CD4-positive, alpha-beta memory T cell (primary cell): ENCODE measurements around the gene LSM2. TPM values are rescaled to one million over a fixed set of nuclear protein-coding genes. Genes with fewer than 3 reads are reported as not detected.
"Not testable (repeated sequence)": the region's sequence is repeated elsewhere in the genome, so short reads cannot be mapped to it uniquely, and the experiment has no call there.

Experiments used
- CTCF ChIA-PET: fragments of 350-600 bp; sonication (Branson Sonifier 250); formaldehyde crosslinking; loops from one replicate; lab custom pipeline; 2021; ENCODE audit warnings: inconsistent platforms; ENCODE audit not compliant: partially characterized antibody; lab: Charles Lee
- POLR2A ChIA-PET: fragments of 350-600 bp; sonication (Branson Sonifier 250); formaldehyde crosslinking; loops from one replicate; lab custom pipeline; 2021; ENCODE audit not compliant: partially characterized antibody; lab: Charles Lee
- DNase-seq, 5 donors: peaks; one replicate each; pipeline versions ENCODE4 v3.0.0 to v3.0.0-alpha.2; 2020 to 2022; ENCODE audit warnings: mixed read lengths in 1 of 5
- H3K27ac ChIP-seq: one replicate; pipeline ENCODE4 v1.7.0; 2013; ENCODE audit warnings: low read depth, low read length
- H3K27me3 ChIP-seq: 2 replicates; pipeline ENCODE4 v1.7.0; 2013; ENCODE audit warnings: mild to moderate bottlenecking, low read length, moderate library complexity; ENCODE audit not compliant: insufficient read depth
- H3K36me3 ChIP-seq: 2 replicates; pipeline ENCODE4 v1.7.0; 2013; ENCODE audit warnings: mild to moderate bottlenecking, low read length, moderate library complexity; ENCODE audit not compliant: insufficient read depth
- H3K4me1 ChIP-seq: 2 replicates; pipeline ENCODE4 v1.7.0; 2013; ENCODE audit warnings: mild to moderate bottlenecking, low read length, moderate library complexity; ENCODE audit not compliant: insufficient read depth
- H3K4me3 ChIP-seq, 2 donors: one replicate each; pipeline ENCODE4 v1.7.0; 2013; ENCODE audit warnings: low read length in 2 of 2, mild to moderate bottlenecking in 1 of 2
- H3K9me3 ChIP-seq, 2 donors: one replicate each; pipeline ENCODE4 v1.7.0; 2013; ENCODE audit warnings: low read length in 2 of 2, control low read depth in 1 of 2; ENCODE audit not compliant: control insufficient read depth in 1 of 2
- H3K27ac Mint-ChIP-seq, 7 donors: one replicate each; pipeline ENCODE4 v1.8.0; 2020 to 2021; ENCODE audit warnings: mixed read lengths in 7 of 7, mild to moderate bottlenecking in 6 of 7, inconsistent platforms in 3 of 7, moderate library complexity in 3 of 7
- H3K27me3 Mint-ChIP-seq, 2 donors: one replicate each; pipeline ENCODE4 v1.8.0; 2020 to 2021; ENCODE audit warnings: mixed read lengths in 2 of 2
- H3K36me3 Mint-ChIP-seq, 2 donors: one replicate each; pipeline ENCODE4 v1.8.0; 2020 to 2021; ENCODE audit warnings: mixed read lengths in 2 of 2, inconsistent platforms in 1 of 2, mild to moderate bottlenecking in 1 of 2
- H3K4me1 Mint-ChIP-seq, 4 donors: one replicate each; pipeline ENCODE4 v1.8.0; 2020 to 2021; ENCODE audit warnings: mixed read lengths in 4 of 4, mild to moderate bottlenecking in 1 of 4
- H3K4me3 Mint-ChIP-seq, 8 donors: one replicate each; pipeline ENCODE4 v1.8.0; 2020 to 2021; ENCODE audit warnings: mixed read lengths in 8 of 8, mild to moderate bottlenecking in 7 of 8, moderate library complexity in 6 of 8, inconsistent platforms in 3 of 8
- H3K9me3 Mint-ChIP-seq, 8 donors: one replicate each; pipeline ENCODE4 v1.8.0; 2020 to 2021; ENCODE audit warnings: mixed read lengths in 8 of 8, mild to moderate bottlenecking in 5 of 8, inconsistent platforms in 3 of 8, moderate library complexity in 1 of 8
- intact Hi-C: fragments of 100-400 bp; cut with micrococcal nuclease; formaldehyde crosslinking; loops from one replicate; pipeline ENCODE4 v1.15.1; 2023
- polyA plus RNA-seq, 2 donors: library from polyadenylated mRNA; unstranded; fragments of 300-500 nt; fragmentation: Illumina TruSeq; gene quantifications; one replicate each; pipeline ENCODE4 v1.2.3, GENCODE V29; 2021
- total RNA-seq, 2 experiments: library from RNA; stranded (reverse); gene quantifications; one replicate each; pipeline ENCODE4 v1.2.3, GENCODE V29; 2021

The LSM2 gene
- total and polyA plus RNA-seq, 4 experiments from 2014 or later, result 30.0 to 80.4 (median 51.0) TPM

DNA sequence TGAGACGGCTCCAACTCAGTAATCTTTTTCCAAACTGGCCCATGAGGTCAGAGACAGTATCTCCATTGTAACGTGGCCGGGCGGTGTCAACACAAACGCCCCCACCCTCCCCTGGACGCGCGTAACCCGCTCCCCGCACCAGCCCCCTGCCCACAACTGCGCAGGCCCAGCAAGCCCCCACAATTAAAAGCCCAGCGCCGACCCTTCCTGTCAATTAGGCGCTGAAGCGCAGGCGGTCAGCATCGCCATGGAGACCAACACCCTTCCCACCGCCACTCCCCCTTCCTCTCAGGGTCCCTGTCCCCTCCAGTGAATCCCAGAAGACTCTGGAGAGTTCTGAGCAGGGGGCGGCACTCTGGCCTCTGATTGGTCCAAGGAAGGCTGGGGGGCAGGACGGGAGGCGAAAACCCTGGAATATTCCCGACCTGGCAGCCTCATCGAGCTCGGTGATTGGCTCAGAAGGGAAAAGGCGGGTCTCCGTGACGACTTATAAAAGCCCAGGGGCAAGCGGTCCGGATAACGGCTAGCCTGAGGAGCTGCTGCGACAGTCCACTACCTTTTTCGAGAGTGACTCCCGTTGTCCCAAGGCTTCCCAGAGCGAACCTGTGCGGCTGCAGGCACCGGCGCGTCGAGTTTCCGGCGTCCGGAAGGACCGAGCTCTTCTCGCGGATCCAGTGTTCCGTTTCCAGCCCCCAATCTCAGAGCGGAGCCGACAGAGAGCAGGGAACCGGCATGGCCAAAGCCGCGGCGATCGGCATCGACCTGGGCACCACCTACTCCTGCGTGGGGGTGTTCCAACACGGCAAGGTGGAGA lies 8.5 kb upstream of the LSM2 start, which contains the start of the genes HSPA1A and HSPA1L:
TSS of gene HSPA1A (plus strand) at position 519 of the 814 bp plus-strand sequence. CDS start at position 733, 214 bp downstream.
TSS of gene HSPA1L (minus strand) at position 259 of the 814 bp plus-strand sequence. CDS start 3,311 bp downstream, outside the sequence.
- peaks cover 0 to 2% (median 0%) of the 10 kb centered on the region in 8 donors for H3K9me3 Mint-ChIP-seq
- H3K36me3 Mint-ChIP-seq, result peaks cover 12 to 28% of the 10 kb centered on the region in 2 donors
- H3K36me3 ChIP-seq, result peaks cover 12% of the 10 kb centered on the region
- H3K27me3 Mint-ChIP-seq, result no peaks in the 10 kb centered on the region
- H3K9me3 ChIP-seq, result no peaks in the 10 kb centered on the region
- intact Hi-C loops, result loop anchor here (2.0 to 5.0 kb wide), 4 partner anchors 16 to 273 kb away; partner anchors contain the start of genes DDX39B and VARS1
- ChIA-PET CTCF (interaction anchor here (0.8 to 1.6 kb wide), 11 partner anchors 8 to 85 kb away, joined by 3 to 12 read pairs (median 4); partner anchors contain the start of genes HSPA1B, LSM2 and MSH5), POLR2A (interaction anchor here (0.6 to 5.7 kb wide), 20 partner anchors 8 to 274 kb away, joined by 3 to 73 read pairs (median 7); partner anchors contain the start of genes ABHD16A, BAG6, C6orf47 and CLIC1)
- DNase-seq, result peak; percentile 38 to 69 (median 42)
- H3K27ac Mint-ChIP-seq, result peak within 1 kb of the TSS; percentile 88 to 95 (median 92)
- peak within 1 kb of the TSS; percentile 91 to 96 (median 94) for H3K4me3 Mint-ChIP-seq
- H3K4me1 ChIP-seq, result peaks cover 50% of the 10 kb centered on the region
- peak within 1 kb of the TSS; percentile 81 to 97 for H3K4me3 ChIP-seq
- H3K27me3 ChIP-seq, result no peaks in the 10 kb centered on the region
- peaks cover 31 to 66% (median 46%) of the 10 kb centered on the region in 4 donors for H3K4me1 Mint-ChIP-seq
- peak within 1 kb of the TSS; percentile 82 for H3K27ac ChIP-seq

DNA sequence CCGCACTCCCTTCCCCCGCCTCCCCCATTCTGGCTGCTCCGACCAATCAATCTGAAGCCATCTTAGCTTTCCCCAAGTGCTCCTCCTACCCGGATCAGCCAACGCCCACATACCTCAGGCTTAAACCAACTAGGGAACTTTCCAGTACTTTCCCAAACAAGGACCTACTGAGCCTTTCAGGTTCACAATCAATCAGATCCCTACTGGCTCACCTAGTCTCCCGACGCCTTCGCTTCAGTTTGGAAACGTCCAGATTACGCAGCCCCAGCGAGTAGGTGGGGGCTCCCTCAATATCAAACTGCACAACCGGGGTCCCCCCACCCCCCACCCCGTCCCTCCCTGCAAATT lies 7.9 kb upstream of the LSM2 start:
- Histone ChIP-seq H3K27me3 (no peaks in the 10 kb centered on the region), H3K4me3 (peak overlapping the region; percentile 81 to 97), H3K27ac (peak overlapping the region; percentile 82), H3K4me1 (peaks cover 44% of the 10 kb centered on the region), H3K36me3 (peaks cover 16% of the 10 kb centered on the region), H3K9me3 (no peaks in the 10 kb centered on the region)
- intact Hi-C loops, result loop anchor here (2.0 to 5.0 kb wide), 4 partner anchors 16 to 272 kb away; partner anchors contain the start of genes DDX39B and VARS1
- CTCF ChIA-PET, result interaction anchor here (0.8 to 2.2 kb wide), 10 partner anchors 8 to 85 kb away, joined by 3 to 12 read pairs (median 4); partner anchors contain the start of genes LSM2, MSH5 and VARS1
- Mint-ChIP-seq H3K9me3 (peaks cover 0 to 2% (median 0%) of the 10 kb centered on the region in 8 donors), H3K27ac (peak overlapping the region; percentile 88 to 95 (median 92)), H3K27me3 (no peaks in the 10 kb centered on the region), H3K4me1 (peaks cover 29 to 66% (median 44%) of the 10 kb centered on the region in 4 donors), H3K36me3 (peaks cover 18 to 34% of the 10 kb centered on the region in 2 donors), H3K4me3 (peak overlapping the region; percentile 91 to 96 (median 94))
- DNase-seq, result peak; percentile 54 to 84 (median 56)
- POLR2A ChIA-PET, result interaction anchor here (0.6 to 5.7 kb wide), 23 partner anchors 9 to 273 kb away, joined by 3 to 73 read pairs (median 5); partner anchors contain the start of genes ABHD16A, BAG6, C6orf47 and CLIC1

DNA sequence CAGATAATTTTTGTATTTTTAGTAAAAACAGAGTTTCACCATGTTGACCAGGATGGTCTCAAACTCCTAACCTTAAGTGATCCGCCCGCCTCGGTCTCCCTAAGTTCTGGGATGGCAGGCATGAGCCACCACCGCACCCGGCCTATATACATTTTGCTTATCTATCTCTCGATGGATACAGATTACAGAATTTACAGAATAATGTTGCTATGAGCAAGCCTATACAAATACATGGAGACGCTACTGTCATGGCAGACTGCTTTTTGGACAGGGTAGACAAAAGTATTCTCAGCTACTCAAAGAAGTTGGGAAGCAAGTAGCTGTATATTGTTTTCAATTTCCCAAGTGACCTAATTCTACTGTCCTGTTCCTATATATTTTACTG lies 6.7 kb upstream of the LSM2 start:
- DNase-seq, result no peak
- Histone ChIP-seq H3K27ac (peak overlapping the region; percentile 42), H3K9me3 (no peaks in the 10 kb centered on the region), H3K36me3 (peaks cover 16% of the 10 kb centered on the region), H3K4me3 (no peak overlapping the region), H3K27me3 (no peaks in the 10 kb centered on the region), H3K4me1 (peaks cover 32% of the 10 kb centered on the region)
- intact Hi-C loops, result no loop called here
- H3K36me3 Mint-ChIP-seq, result peaks cover 22 to 40% of the 10 kb centered on the region in 2 donors
- peaks cover 0 to 2% (median 0%) of the 10 kb centered on the region in 8 donors for H3K9me3 Mint-ChIP-seq
- H3K27ac Mint-ChIP-seq, result peak overlapping the region; percentile 67 to 94 (median 91)
- ChIA-PET POLR2A (interaction anchor here (1.1 to 5.7 kb wide), 8 partner anchors 8 to 149 kb away, joined by 4 to 73 read pairs (median 30); partner anchors contain the start of genes ABHD16A, CLIC1, GPANK1 and HSPA1B), CTCF (interaction anchor here (0.8 to 2.2 kb wide), 8 partner anchors 10 to 88 kb away, joined by 3 to 8 read pairs (median 6); partner anchors contain the start of genes DDAH2, HSPA1B and VARS1)
- H3K4me1 Mint-ChIP-seq, result peaks cover 28 to 61% (median 38%) of the 10 kb centered on the region in 4 donors
- H3K4me3 Mint-ChIP-seq, result peak overlapping the region; percentile 42 to 96 (median 90)
- H3K27me3 Mint-ChIP-seq, result no peaks in the 10 kb centered on the region

DNA sequence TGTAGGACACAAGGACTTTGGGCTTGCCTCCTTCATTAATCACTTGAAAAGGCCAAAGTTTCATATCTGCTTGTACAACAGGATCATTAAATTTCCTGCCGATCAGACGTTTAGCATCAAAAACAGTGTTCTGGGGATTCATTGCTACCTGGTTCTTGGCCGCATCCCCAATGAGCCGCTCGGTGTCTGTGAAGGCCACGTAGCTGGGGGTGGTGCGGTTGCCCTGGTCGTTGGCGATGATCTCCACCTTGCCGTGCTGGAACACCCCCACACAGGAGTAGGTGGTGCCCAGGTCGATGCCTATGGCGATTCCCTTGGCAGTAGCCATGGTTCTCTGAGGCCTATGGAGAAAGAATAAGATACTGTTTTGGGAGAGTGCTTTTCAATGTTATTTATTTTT lies 4.9 kb upstream of the LSM2 start:
- peaks cover 33% of the 10 kb centered on the region for H3K4me1 ChIP-seq
- peaks cover 21 to 54% (median 33%) of the 10 kb centered on the region in 4 donors for H3K4me1 Mint-ChIP-seq
- H3K9me3 Mint-ChIP-seq, result peaks cover 0 to 2% (median 0%) of the 10 kb centered on the region in 8 donors
- H3K27ac ChIP-seq, result no peak overlapping the region
- H3K4me3 ChIP-seq, result no peak overlapping the region
- POLR2A ChIA-PET, result interaction anchor here (0.6 to 5.7 kb wide), 5 partner anchors 12 to 312 kb away, joined by 3 to 73 read pairs (median 6); partner anchors contain the start of genes HSPA1B and VARS1
- no peaks in the 10 kb centered on the region for H3K27me3 Mint-ChIP-seq
- H3K4me3 Mint-ChIP-seq, result peak overlapping the region in 5 of 8 donors; percentile 57 to 96 (median 80)
- peaks cover 16% of the 10 kb centered on the region for H3K36me3 ChIP-seq
- CTCF ChIA-PET, result interaction anchor here (0.9 to 1.4 kb wide), 3 partner anchors 13 to 100 kb away, joined by 3 to 4 read pairs (median 3); no protein-coding TSS in a partner anchor
- H3K36me3 Mint-ChIP-seq, result peaks cover 22 to 38% of the 10 kb centered on the region in 2 donors
- DNase-seq, result no peak
- H3K27me3 ChIP-seq, result no peaks in the 10 kb centered on the region
- H3K9me3 ChIP-seq, result no peaks in the 10 kb centered on the region
- intact Hi-C loops, result no loop called here
- H3K27ac Mint-ChIP-seq, result peak overlapping the region in 5 of 7 donors; percentile 17 to 94 (median 72)

DNA sequence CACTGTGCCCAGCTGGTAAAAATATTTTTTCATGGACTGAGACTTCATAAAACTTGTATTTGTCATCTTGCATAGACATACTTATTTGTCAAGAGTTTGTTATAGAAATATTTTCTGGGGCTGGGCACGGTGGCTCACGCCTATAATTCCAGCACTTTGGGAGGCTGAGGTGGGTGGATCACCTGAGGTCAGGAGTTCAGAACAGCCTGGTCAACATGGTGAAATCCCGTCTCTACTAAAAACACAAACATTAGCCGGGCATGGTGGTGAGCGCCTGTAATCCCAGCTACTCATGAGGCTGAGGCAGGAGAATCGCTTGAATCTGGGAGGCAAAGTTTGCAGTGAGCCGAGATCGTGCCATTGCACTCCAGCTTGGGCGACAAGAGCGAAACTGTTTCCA lies 1.8 kb upstream of the LSM2 start:
- H3K36me3 ChIP-seq, result peaks cover 16% of the 10 kb centered on the region
- H3K4me3 ChIP-seq, H3K9me3 ChIP-seq, H3K27ac ChIP-seq, H3K9me3 Mint-ChIP-seq, H3K4me3 Mint-ChIP-seq, intact Hi-C loops, H3K27me3 Mint-ChIP-seq, DNase-seq, H3K27me3 ChIP-seq: not testable (repeated sequence)
- Mint-ChIP-seq H3K36me3 (peaks cover 22 to 45% of the 10 kb centered on the region in 2 donors), H3K27ac (peak overlapping the region in 1 of 7 donors; percentile 43), H3K4me1 (peaks cover 23 to 48% (median 37%) of the 10 kb centered on the region in 4 donors)
- CTCF ChIA-PET, result interaction anchor here (1.2 to 3.7 kb wide), 3 partner anchors 9 to 13 kb away, joined by 3 to 12 read pairs (median 4); partner anchors contain the start of gene VARS1
- POLR2A ChIA-PET, result interaction anchor here (4.0 to 6.2 kb wide), 3 partner anchors 9 to 71 kb away, joined by 32 to 93 read pairs (median 63); partner anchors contain the start of genes CLIC1, MSH5 and VARS1
- peaks cover 42% of the 10 kb centered on the region for H3K4me1 ChIP-seq

DNA sequence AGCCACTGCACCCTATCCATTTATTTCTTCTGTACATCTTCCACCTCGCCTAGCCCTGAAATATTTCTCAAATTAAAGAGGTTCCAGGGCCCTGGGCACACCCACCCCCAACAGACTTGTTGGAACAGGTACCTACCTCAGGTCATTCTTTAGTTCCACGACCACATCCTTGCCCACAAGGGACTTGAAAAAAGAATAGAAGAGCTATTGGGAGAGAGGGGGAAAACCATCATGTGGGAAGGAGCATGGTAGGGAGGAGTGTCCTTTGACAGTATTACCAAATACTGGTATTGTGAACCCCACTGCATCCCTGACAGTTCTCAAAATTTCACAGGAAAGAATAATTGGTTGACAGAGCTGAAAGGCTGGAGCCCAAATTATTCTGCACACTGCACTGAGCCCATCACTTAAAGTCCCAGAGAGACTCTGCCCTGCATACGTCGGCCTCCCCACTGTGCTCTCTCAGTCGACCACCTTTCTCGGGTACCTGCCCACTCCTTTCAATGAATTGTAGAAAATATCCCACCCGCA lies 762 bp downstream of the LSM2 start:
- peak overlapping the region; percentile 86 to 97 (median 90) for H3K4me3 Mint-ChIP-seq
- intact Hi-C loops, result loop anchor here (1.0 kb wide), 1 partner anchor 11 kb away; the partner anchor contains the start of gene VARS1
- peaks cover 11% of the 10 kb centered on the region for H3K36me3 ChIP-seq
- H3K27me3 Mint-ChIP-seq, result no peaks in the 10 kb centered on the region
- ChIA-PET CTCF (interaction anchor here (1.1 to 3.7 kb wide), 8 partner anchors 10 to 75 kb away, joined by 5 to 20 read pairs (median 10); partner anchors contain the start of genes CLIC1 and VARS1), POLR2A (interaction anchor here (0.6 to 6.2 kb wide), 22 partner anchors 9 to 609 kb away, joined by 3 to 93 read pairs (median 6); partner anchors contain the start of genes ABHD16A, BAG6, CLIC1 and CSNK2B)
- peak overlapping the region; percentile 89 to 97 (median 93) for H3K27ac Mint-ChIP-seq
- no peaks in the 10 kb centered on the region for H3K9me3 ChIP-seq
- H3K4me1 ChIP-seq, result peaks cover 22% of the 10 kb centered on the region
- no peaks in the 10 kb centered on the region for H3K27me3 ChIP-seq
- DNase-seq, result no peak
- peaks cover 20 to 41% of the 10 kb centered on the region in 2 donors for H3K36me3 Mint-ChIP-seq
- H3K4me3 ChIP-seq, result peak overlapping the region; percentile 84 to 89
- H3K27ac ChIP-seq, result peak overlapping the region; percentile 80
- peaks cover 11 to 33% (median 27%) of the 10 kb centered on the region in 4 donors for H3K4me1 Mint-ChIP-seq
- no peaks in the 10 kb centered on the region for H3K9me3 Mint-ChIP-seq
